Kidney tubule cell (primary cell): Measurements from ENCODE around the gene GNA15.

ENCODE experiments used
- DNase-seq: peaks from one replicate; pipeline ENCODE4 v3.0.0-alpha.2; 2018; ENCODE audit warnings: low spot score

GNA15 gene

GRCh38 chr19:3106509-3107141 is 29.2 kb upstream of the GNA15 start:
- DNase-seq = no peak

GRCh38 chr19:3107658-3108057 is 28.2 kb upstream of the GNA15 start:
- DNase-seq = no peak

DNA sequence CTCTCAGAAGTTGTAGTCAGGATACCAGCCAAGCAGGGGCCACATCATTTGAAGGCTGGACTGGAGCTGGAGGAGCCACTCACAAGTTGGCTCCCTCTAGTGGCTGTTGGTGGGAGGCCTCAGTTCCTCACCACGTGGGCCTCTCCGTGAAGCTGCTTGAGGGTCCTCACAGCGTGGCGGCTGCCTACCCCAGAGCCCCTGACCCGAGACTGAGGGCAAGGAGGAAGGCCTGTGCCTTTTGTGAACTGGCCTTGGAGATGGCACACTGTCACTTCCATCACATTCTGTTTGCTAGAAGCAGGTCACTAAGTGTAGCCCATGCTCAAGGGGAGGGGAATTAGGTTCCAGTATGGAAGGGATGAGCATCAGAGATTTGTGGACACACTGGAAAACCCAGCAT is 27.1 kb upstream of the GNA15 start:
- DNase-seq = peak; percentile 50

DNA sequence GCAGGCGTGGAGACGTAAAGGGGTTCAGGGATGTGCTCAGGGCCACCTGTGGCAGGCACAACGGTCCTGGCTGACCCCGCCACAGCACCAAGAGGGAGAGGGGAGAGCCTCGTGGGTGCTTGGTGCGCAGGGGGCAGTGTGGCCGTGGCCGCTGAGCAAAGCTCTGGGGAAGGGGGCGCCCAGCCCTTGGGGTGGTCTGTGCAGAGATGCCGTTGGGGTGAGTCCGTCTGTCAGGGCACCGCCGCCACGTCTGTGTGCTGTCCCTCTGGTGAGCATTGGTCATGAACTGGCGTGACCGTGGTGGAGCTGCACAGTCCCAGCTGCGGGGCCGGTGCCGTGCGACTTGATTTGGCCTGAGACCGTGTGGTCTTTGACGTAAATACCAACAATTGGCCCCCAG is 26.3 kb upstream of the GNA15 start:
- DNase-seq = no peak

DNA sequence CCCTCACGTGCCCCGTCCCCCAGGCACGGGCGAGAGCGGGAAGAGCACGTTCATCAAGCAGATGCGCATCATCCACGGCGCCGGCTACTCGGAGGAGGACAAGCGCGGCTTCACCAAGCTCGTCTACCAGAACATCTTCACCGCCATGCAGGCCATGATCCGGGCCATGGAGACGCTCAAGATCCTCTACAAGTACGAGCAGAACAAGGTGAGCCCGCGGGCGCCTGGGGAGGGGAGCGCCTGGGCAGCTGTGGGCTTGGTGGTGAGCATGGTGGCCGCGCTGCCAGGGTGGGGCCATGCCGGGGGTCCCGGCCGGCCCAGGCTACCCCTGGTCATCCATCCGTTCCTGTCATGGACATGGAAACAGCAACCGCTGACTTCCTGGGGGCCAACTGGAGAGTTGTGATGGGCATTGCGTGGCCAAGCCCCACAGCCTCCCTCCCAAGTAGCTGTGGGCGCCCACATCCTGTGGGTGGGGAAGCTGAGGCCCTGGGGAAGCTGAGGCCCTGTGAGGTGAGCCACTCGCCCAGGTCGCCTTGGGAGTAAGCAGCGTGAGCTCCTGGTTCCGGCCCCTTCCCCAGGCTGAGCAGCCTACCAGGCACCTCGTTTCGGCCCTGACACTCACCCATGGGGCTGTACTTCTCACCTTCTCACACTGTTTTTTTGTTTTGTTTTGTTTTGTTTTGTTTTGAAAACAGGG is 25.6 kb upstream of the GNA15 start:
- DNase-seq = no peak

- DNase-seq = no peak
These were observed 24.1 kb upstream of the GNA15 start for GRCh38 chr19:3111586-3112247.

- no peak for DNase-seq
These were observed 23.3 kb upstream of the GNA15 start for GRCh38 chr19:3112375-3113099.

DNA sequence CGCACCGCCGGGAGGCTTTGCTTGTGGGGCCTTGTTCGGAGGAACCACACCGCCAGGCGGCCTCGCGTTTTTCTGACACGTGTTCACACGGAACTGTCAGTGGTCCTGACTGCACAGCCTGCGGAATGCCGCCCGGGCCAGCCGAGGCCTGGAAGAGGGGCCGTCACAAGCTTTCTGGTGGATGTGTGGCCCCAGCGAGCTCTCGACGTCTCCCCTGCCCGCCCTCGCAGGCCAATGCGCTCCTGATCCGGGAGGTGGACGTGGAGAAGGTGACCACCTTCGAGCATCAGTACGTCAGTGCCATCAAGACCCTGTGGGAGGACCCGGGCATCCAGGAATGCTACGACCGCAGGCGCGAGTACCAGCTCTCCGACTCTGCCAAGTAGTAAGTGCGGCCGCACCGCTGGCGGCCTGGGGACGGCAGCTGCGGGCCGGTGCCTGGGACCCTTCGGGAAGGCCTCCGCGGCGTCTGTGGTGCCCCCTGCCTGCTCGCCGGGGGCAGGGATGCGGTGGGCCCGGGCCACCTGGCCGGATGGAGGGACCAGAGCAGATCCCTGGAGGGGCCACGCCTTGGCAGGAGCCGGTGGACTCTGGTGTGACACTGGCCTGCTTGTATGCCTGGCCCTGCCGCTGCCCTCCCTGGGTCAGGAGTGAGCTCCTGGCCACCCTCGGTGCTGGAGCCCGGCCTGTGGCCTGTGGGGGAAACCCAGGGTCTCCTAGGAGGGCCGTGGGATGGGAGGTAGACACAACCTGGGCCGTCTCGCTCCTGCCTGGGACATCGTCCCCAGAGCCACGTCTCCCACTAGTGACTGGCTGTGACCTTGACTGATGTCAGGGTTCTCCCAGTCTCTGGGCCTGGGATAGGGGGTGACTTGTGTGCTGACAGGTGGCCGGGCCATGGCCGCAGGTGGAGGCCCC is 22.5 kb upstream of the GNA15 start:
- DNase-seq = no peak

- DNase-seq = no peak
These were observed 21.7 kb upstream of the GNA15 start for GRCh38 chr19:3114018-3114726.

DNA sequence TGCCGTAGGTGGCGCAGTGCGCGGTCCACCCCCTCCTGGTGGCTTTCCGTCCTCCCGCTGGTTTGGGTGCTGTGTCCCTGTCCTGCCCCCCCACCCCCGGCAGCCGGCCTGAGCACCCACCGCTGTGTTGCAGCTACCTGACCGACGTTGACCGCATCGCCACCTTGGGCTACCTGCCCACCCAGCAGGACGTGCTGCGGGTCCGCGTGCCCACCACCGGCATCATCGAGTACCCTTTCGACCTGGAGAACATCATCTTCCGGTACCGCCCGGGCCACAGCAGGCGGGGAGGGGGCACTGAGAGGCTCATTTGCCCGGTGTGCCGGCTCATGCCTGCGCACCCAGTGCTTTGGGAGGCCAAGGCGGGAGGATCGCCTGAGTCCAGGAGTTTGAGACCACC is 21.0 kb upstream of the GNA15 start:
- DNase-seq = no peak

DNA sequence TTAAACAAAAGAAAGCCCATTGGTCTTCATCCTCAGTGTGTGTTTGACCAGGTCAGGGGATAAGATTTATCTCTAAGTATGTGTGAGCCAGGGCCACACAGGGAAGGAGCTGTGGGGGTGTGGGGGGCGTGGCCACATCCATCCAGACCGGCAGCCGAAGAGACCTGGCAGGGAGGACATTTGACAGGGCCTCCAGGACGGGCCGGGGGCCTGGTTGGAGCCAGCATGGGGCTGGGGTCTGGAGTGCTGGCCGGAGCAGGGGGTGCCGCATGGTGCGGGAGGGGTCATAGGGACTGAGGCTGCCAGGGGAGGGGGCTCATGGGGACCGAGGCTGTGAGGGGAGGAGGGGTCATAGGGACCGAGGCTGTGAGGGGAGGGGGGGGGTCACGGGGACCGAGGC is 20.4 kb upstream of the GNA15 start:
- no peak for DNase-seq

DNA sequence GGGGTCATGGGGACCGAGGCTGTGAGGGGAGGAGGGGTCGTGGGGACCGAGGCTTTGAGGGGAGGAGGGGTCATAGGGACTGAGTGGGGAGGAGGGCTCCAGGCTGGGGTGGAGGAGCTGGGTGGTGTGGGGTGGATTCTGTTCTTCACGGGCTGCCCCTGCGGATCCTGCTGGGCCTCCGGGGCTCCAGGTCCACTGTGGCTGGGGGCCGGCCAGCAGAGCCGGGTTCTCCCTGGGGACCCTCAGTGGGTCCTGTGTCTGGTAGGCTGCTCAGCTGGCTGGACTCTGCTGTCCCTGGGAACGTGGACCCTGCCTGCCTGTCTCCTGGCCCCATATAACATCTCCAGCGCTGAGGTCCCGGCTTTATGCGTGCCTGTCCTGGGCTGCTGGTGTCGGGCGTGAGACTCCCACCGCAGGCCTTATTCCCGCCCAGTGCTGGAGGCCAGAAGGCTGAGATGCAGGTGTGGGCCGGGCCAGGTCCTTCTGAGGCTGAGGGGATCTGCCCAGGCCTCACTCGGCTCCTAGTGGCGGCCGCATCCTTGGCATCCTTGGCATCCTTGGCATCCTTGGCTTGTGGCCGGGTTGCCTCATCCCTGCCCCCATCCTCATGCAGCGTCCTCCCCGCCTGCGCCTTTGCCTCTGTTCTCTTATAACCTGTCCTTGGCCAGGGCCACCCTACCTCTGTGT is 19.8 kb upstream of the GNA15 start:
- DNase-seq = peak; percentile 36

- no peak for DNase-seq
These were observed 19.2 kb upstream of the GNA15 start for GRCh38 chr19:3116621-3117020.

DNA sequence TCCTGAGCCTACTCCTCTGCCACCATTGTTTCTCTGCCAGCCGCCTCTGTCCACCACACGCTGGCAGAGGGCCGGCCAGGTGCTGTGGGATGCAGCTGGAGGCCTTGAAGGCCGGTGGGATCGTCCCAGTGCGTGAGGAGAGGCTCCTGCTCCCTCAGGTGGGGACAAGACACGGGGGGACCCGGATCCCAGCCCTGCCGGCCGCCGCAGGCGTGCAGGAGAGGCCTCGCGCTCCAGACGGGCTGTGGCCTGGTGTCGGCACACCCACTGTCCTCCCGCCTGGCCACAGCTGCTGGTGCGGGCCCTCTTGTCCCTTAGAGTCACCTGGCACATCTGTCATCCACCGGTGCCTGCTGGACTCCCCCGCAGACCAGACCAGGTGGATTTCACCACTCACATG is 18.1 kb upstream of the GNA15 start:
- no peak for DNase-seq

GRCh38 chr19:3118232-3119070 is 17.4 kb upstream of the GNA15 start:
- DNase-seq = no peak

GRCh38 chr19:3119071-3119595 is 16.7 kb upstream of the GNA15 start:
- DNase-seq = no peak

GRCh38 chr19:3119693-3120380 is 16.0 kb upstream of the GNA15 start:
- DNase-seq = no peak

GRCh38 chr19:3120611-3121276 is 15.1 kb upstream of the GNA15 start:
- no peak for DNase-seq
